HEK293 (cell line): Measurements from ENCODE around the gene LRIG3.

Experiments used
- CTCF ChIP-seq: fragments of 450-650 bp; formaldehyde crosslinking; IDR thresholded peaks from 2 replicates; pipeline ENCODE4 v1.5.1; 2016; ENCODE audit warnings: missing biosample characterization, missing genetic modification characterization
- ZBTB1 ChIP-seq: fragments of 450-650 bp; formaldehyde crosslinking; IDR thresholded peaks from 2 replicates; pipeline ENCODE4 v1.5.1; 2016; ENCODE audit warnings: missing biosample characterization, missing genetic modification characterization
- ZBTB21 ChIP-seq: fragments of 450-650 bp; formaldehyde crosslinking; IDR thresholded peaks from 2 replicates; pipeline ENCODE4 v1.5.1; 2017; ENCODE audit warnings: missing biosample characterization, missing genetic modification characterization
- ZNF416 ChIP-seq: fragments of 450-650 bp; formaldehyde crosslinking; IDR thresholded peaks from 2 replicates; pipeline ENCODE4 v1.5.1; 2016; ENCODE audit warnings: missing biosample characterization, missing genetic modification characterization
- ZNF560 ChIP-seq: fragments of 450-650 bp; formaldehyde crosslinking; IDR thresholded peaks from 2 replicates; pipeline ENCODE4 v1.5.1; 2017; ENCODE audit warnings: missing biosample characterization, missing genetic modification characterization, borderline replicate concordance
- ZSCAN5A ChIP-seq: fragments of 450-650 bp; formaldehyde crosslinking; IDR thresholded peaks from 2 replicates; pipeline ENCODE4 v1.5.1; 2016; ENCODE audit warnings: missing biosample characterization, missing genetic modification characterization

GRCh38 chr12:58871556-58871955 lies 48.7 kb downstream of the LRIG3 start:
- TF ChIP-seq ZSCAN5A (tag by site-specific recombination) (no peak), ZBTB1 (no peak), ZNF560 (no peak), CTCF (no peak), ZNF416 (tag by site-specific recombination) (no peak), ZBTB21 (tag by site-specific recombination) (no peak)
